ENCODE measurements around the gene TMEM185A.

GRCh38 chrX:149652232-149652981 is 20.8 kb upstream of the TMEM185A start:
- TF ChIP-seq EZH2 (IDR thresholded peaks at IDR 0.05; ENCODE audit: borderline replicate concordance, low read depth, low read length, poor library complexity, severe bottlenecking) (no peak), CTCF (conservative IDR thresholded peaks at IDR 0.05; ENCODE audit: low read depth, low read length) (no peak)
